Brain microvascular endothelial cell (primary cell): ENCODE measurements around the gene ACSF3.

ENCODE experiments used
- DNase-seq: peaks from one replicate; pipeline ENCODE4 v3.0.0-alpha.2; 2020
- H3K27ac ChIP-seq: fragments of 250-450 bp; sonication (Bioruptor Pico); 2 replicates; pipeline ENCODE4 v1.5.1; 2020; ENCODE audit warnings: mild to moderate bottlenecking, moderate library complexity
- H3K27me3 ChIP-seq: fragments of 250-450 bp; sonication (Bioruptor Pico); replicated peaks from 2 replicates; pipeline ENCODE4 v1.5.1; 2020; ENCODE audit warnings: mild to moderate bottlenecking
- H3K36me3 ChIP-seq: fragments of 250-450 bp; sonication (Bioruptor Pico); replicated peaks from 2 replicates; pipeline ENCODE4 v1.5.1; 2020; ENCODE audit warnings: mild to moderate bottlenecking
- H3K4me3 ChIP-seq: 2 replicates; pipeline ENCODE4 v1.5.1; 2011; ENCODE audit warnings: low read depth, mild to moderate bottlenecking, control low read depth, low read length, moderate library complexity
- CTCF ChIP-seq: IDR thresholded peaks from 2 replicates; pipeline ENCODE4 v1.5.1; 2011; ENCODE audit warnings: low read depth, mild to moderate bottlenecking, moderate library complexity, low read length, control low read depth, inconsistent platforms; ENCODE audit errors: missing control alignments
- in situ Hi-C: cut with HindIII; loops from 2 replicates; pipeline ENCODE4 v1.10.0; 2017; ENCODE audit warnings: low sequenced_read_pairs, low pct_ligation_motif_present

Gene ACSF3

GRCh38 chr16:89178453-89179147, 84.9 kb downstream of the ACSF3 start:
- no peak for TF ChIP-seq CTCF
- no peak overlapping the region for H3K27ac ChIP-seq
- in situ Hi-C loops, result no loop called here
- no peak for DNase-seq
- H3K4me3 ChIP-seq, result no peak overlapping the region
- no peaks in the 10 kb centered on the region for H3K36me3 ChIP-seq
- H3K27me3 ChIP-seq, result no peaks in the 10 kb centered on the region

GRCh38 chr16:89179148-89179484, 85.5 kb downstream of the ACSF3 start:
- no peaks in the 10 kb centered on the region for H3K27me3 ChIP-seq
- in situ Hi-C loops, result no loop called here
- TF ChIP-seq CTCF, result no peak
- H3K4me3 ChIP-seq, result no peak overlapping the region
- DNase-seq, result no peak
- no peaks in the 10 kb centered on the region for H3K36me3 ChIP-seq
- H3K27ac ChIP-seq, result no peak overlapping the region

GRCh38 chr16:89179656-89180315, 86.1 kb downstream of the ACSF3 start:
- DNase-seq, result no peak
- no peaks in the 10 kb centered on the region for H3K27me3 ChIP-seq
- H3K4me3 ChIP-seq, result no peak overlapping the region
- in situ Hi-C loops, result no loop called here
- TF ChIP-seq CTCF, result no peak
- no peak overlapping the region for H3K27ac ChIP-seq
- H3K36me3 ChIP-seq, result no peaks in the 10 kb centered on the region

GRCh38 chr16:89183463-89183862, 89.8 kb downstream of the ACSF3 start:
- no peak overlapping the region for H3K4me3 ChIP-seq
- no peak for DNase-seq
- no peaks in the 10 kb centered on the region for H3K36me3 ChIP-seq
- TF ChIP-seq CTCF, result no peak
- in situ Hi-C loops, result no loop called here
- no peak overlapping the region for H3K27ac ChIP-seq
- H3K27me3 ChIP-seq, result no peaks in the 10 kb centered on the region

- no peak for DNase-seq
- no peak overlapping the region for H3K4me3 ChIP-seq
- in situ Hi-C loops, result no loop called here
- H3K27me3 ChIP-seq, result no peaks in the 10 kb centered on the region
- no peaks in the 10 kb centered on the region for H3K36me3 ChIP-seq
- TF ChIP-seq CTCF, result no peak
- no peak overlapping the region for H3K27ac ChIP-seq
These were observed 90.5 kb downstream of the ACSF3 start for GRCh38 chr16:89183975-89184676.
